Measurements from ENCODE around the gene BORCS6. TPM values are rescaled to one million over a fixed set of nuclear protein-coding genes. Genes with fewer than 3 reads are reported as not detected.

BORCS6 gene
- total and polyA plus RNA-seq, 9 of the 15 experiments (the other 6 are each of a cell fraction or from before 2014, with no cell fraction given), result 0.01 to 7.4 (median 2.3) TPM

- TF ChIP-seq ZBTB5 (IDR thresholded peaks at IDR 0.05) (no peak), AFF1 (IDR thresholded peaks at IDR 0.05; ENCODE audit: low read depth in 1 of 2, partially characterized antibody in 2 of 2) (peak; percentile 88 to 98), ZNF609 (CRISPR knock-in tag; IDR thresholded peaks at IDR 0.05; ENCODE audit: borderline replicate concordance) (peak; percentile 88; the same call in 1 of the 2 replicates), EGR1 (conservative IDR thresholded peaks at IDR 0.05) (peak; percentile 57), MTA3 (IDR thresholded peaks at IDR 0.05; ENCODE audit: borderline replicate concordance) (peak; percentile 98), RNF2 (IDR thresholded peaks at IDR 0.05) (peak; percentile 100), TRIM24 (IDR thresholded peaks at IDR 0.05) (peak; percentile 72 to 81), MCM5 (IDR thresholded peaks at IDR 0.05; ENCODE audit: low read depth) (no peak), ZNF785 (CRISPR knock-in tag; IDR thresholded peaks at IDR 0.05) (no peak), DLX4 (CRISPR knock-in tag; IDR thresholded peaks at IDR 0.05) (peak; percentile 91)
- TF ChIP-seq, protein P1, sequence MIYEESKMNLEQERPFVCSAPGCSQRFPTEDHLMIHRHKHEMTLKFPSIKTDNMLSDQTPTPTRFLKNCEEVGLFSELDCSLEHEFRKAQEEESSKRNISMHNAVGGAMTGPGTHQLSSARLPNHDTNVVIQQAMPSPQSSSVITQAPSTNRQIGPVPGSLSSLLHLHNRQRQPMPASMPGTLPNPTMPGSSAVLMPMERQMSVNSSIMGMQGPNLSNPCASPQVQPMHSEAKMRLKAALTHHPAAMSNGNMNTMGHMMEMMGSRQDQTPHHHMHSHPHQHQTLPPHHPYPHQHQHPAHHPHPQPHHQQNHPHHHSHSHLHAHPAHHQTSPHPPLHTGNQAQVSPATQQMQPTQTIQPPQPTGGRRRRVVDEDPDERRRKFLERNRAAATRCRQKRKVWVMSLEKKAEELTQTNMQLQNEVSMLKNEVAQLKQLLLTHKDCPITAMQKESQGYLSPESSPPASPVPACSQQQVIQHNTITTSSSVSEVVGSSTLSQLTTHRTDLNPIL (CRISPR knock-in tag; IDR thresholded peaks at IDR 0.05), result peak; percentile 86
These were observed 16.7 kb downstream of the BORCS6 start (continued) for GRCh38 chr17:8173056-8173870.
